Measurements from ENCODE around the gene ZSCAN16. TPM values are rescaled to one million over a fixed set of nuclear protein-coding genes. Genes with fewer than 3 reads are reported as not detected.

ZSCAN16 gene
- total and polyA plus RNA-seq, 9 of the 15 experiments (the other 6 are each of a cell fraction or from before 2014, with no cell fraction given): 0.08 TPM; not detected in 8

- TF ChIP-seq MGA (IDR thresholded peaks at IDR 0.05) (peak; percentile 79), TEAD2 (tag; IDR thresholded peaks at IDR 0.05) (no peak), ZNF384 (IDR thresholded peaks at IDR 0.05; ENCODE audit: low read depth, low read length) (no peak), THRA (IDR thresholded peaks at IDR 0.05) (no peak), ZFP36 (IDR thresholded peaks at IDR 0.05; ENCODE audit: low read depth, low read length, partially characterized antibody) (peak; percentile 2), THAP12 (CRISPR knock-in tag; IDR thresholded peaks at IDR 0.05) (peak; percentile 100), ZBTB33 (CRISPR knock-in tag; IDR thresholded peaks at IDR 0.05) (peak; percentile 80), ELF1 (tag; IDR thresholded peaks at IDR 0.05) (peak; percentile 82), FOXK2 (conservative IDR thresholded peaks at IDR 0.05 in 1 of 2, IDR thresholded peaks at IDR 0.05 in 1 of 2; ENCODE audit: low read depth in 2 of 2) (peak; percentile 91 to 95)
Measured at GRCh38 chr6:28141500-28142329, 17.3 kb downstream of the ZSCAN16 start, which contains the start of gene ZKSCAN8 (continued).
